GM19043 (cell line): ENCODE measurements around the gene FASTK.

Experiments
- ATAC-seq: cut with Tn5 transposase; IDR thresholded peaks from one replicate; pipeline ENCODE4 v1.9.1; 2021; ENCODE audit warnings: low read depth; ENCODE audit not compliant: unreplicated experiment

FASTK gene

GRCh38 chr7:151080522-151081169 lies at the start of gene FASTK:
Gene FASTK (minus strand): TSS chr7:151080809. CDS start chr7:151080766, 43 bp downstream.
- peak; percentile 74 for ATAC-seq

DNA sequence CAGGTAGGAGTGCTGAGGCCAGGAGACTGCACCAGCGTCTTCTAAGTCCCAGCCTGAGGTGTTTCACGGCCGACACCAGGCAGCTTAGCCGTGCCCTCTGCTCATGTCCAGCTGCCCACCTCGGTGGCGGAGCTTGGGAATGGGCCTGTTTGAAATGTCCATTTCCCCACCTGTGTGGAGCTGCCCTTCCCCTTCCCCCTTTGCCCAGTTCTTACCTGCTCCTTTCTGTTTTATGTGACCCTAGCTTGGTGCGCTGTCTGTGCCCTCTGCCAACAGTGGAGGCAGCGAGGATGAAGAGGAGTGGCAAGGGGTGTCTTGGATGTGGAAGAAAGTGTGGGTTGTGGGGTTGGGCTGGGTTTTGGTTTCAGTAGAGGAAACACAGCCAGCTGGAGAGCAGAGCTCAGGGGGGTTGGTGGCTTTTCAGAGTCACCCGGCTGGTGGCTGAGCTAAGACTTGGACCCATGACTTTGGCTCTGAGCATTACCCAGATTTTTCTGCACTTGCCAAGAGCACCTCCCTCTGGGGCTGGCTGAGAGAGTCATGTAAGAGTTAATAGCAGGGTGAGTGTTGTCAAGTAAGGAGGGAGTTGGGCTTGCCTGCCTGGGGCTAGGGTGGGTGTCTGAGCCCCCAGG lies 49.5 kb upstream of the FASTK start:
- no peak for ATAC-seq

DNA sequence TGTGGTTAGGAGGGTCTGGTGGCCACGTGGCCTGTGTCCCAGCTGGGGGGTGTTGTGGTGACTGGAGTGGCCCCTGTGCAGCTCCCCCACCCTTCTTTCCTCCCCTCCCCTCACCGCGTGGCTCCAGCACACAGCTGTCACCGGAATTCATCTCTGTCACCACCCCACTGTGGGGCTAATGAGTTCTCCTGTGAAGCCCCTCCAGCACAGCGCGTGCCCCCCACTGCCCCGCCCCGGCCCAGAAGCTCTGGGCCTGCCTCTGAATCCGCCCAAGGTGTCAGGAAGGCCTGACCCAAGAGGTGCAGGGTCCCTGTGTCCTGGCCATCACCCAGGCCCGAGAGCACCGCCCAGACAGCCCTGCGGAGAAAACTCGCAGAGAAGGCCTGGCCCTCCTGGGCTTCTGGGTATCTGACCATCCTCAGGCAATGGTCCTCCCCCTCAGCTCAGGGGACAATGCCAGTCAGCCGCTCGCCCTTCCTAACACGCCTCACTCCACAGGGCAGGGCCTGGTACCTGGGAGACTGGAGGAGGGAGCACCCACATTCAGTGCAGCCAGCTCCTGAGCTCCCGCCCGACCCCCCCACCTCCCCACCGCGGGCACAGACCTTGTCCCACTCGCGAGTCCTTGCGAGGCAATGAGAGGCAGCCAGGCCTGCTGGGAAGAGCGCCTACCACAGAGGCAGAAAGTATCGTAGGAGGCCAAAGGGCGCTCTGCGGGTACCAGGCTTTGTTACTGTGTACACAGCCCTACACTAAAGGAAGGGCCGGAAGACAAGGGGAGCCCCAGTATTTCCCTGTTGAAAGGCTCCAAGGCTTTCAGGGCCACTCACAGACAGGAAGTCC lies 48.7 kb upstream of the FASTK start:
- ATAC-seq = no peak

- ATAC-seq = no peak
Measured at GRCh38 chr7:151128716-151129115, 48.1 kb upstream of the FASTK start.

- ATAC-seq = no peak
Measured at GRCh38 chr7:151128144-151128543, 47.5 kb upstream of the FASTK start.

GRCh38 chr7:151126491-151127137 lies 46.0 kb upstream of the FASTK start:
- no peak for ATAC-seq

- ATAC-seq = no peak
Measured at GRCh38 chr7:151125846-151126481, 45.4 kb upstream of the FASTK start.

- no peak for ATAC-seq
Measured at GRCh38 chr7:151125470-151125845, 44.8 kb upstream of the FASTK start.

DNA sequence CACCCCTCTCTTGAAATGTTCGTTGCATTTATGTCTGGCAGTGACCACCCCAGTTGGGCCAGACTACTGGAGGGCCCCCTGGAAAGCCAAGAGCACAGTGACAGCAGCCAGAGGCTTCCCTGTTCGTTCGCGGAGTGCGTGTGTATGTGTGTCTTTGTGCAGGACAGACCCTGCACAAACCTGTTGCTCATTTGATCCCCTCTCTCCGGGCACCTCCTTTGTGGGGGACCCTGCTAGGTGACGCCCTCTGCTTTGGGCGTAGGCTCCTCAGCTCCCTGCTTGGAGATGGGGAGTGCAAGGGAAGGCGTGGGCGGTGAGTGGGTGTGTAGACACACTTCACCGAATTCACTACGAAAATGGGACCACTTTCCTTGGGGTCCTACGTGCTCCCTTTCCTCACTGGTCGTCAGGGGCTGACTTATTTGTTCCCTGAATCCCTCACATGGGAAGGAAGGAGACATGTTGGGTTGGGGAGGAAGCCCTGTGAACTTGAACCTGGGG lies 44.3 kb upstream of the FASTK start:
- no peak for ATAC-seq

GRCh38 chr7:151124481-151124880 lies 43.9 kb upstream of the FASTK start:
- no peak for ATAC-seq

DNA sequence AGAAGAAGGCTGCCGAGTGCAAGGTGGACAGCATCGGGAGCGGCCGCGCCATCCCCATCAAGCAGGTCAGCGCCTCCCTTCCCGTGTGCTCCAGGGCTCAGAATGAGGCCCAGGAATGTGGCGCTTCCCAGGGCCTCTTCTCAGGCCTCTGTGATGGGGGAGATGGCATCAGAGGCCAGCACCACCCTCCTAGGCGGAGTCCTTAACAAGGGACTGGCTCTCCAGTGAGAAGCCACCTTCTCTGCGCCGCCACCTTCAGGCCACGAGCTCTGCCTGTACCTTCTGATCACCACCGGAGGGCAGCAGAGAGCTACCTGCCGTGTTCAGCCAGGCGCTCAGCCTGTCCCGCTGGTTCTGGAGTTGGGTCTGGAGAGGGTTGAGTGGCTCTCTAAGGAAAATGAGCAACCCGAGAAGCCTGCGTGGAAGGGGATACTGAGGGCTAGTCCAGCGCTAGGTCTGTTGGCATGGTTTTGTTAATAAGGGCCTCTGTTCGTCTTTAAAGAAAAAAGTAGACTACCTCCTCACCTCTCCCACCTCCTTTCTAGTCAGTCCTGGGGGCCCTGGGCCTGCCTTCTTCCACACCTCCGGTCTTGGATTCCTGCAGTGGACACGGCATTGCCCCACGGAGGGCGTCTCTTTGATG lies 43.3 kb upstream of the FASTK start:
- ATAC-seq = peak; percentile 81

GRCh38 chr7:151123158-151123821 lies 42.7 kb upstream of the FASTK start:
- no peak for ATAC-seq

DNA sequence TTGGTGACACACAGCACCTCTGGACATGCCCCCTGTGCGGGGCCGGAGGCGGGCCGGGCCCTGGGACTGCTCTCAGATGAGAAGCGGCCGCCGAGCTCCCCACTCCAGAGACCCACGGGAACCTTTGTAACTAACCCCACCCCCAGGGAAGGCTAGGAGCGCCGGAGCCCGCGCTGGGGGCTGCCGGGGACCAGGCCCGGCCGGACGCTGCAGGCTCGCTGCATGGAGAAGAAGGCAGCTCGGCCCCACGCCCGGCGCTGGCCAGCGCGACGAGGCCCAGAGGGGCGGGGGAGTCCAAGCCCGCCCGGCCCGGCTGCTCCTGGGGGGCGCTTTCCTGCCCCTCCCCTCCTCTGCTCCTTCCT lies 42.2 kb upstream of the FASTK start:
- ATAC-seq = no peak

DNA sequence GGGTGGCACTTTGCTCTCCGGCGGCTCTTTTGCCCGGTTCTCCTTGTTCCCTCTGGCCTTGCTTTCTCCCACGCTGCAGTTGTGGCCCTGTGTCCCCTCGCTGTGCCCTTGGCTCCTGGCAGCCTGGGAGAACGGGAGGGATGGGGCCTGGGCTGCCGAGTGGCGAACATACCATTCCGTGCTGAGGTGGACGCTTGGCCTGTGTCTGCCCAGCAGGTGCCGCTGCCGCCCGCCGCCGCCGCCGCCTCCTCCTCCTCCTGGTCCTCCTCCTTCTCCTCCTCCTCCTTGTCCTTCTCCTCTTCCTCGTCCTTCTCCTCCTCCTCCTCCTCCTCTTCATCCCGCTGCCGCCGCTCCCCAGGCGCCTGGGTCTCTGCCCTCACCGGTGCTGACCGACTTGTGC lies 41.7 kb upstream of the FASTK start:
- ATAC-seq = no peak

DNA sequence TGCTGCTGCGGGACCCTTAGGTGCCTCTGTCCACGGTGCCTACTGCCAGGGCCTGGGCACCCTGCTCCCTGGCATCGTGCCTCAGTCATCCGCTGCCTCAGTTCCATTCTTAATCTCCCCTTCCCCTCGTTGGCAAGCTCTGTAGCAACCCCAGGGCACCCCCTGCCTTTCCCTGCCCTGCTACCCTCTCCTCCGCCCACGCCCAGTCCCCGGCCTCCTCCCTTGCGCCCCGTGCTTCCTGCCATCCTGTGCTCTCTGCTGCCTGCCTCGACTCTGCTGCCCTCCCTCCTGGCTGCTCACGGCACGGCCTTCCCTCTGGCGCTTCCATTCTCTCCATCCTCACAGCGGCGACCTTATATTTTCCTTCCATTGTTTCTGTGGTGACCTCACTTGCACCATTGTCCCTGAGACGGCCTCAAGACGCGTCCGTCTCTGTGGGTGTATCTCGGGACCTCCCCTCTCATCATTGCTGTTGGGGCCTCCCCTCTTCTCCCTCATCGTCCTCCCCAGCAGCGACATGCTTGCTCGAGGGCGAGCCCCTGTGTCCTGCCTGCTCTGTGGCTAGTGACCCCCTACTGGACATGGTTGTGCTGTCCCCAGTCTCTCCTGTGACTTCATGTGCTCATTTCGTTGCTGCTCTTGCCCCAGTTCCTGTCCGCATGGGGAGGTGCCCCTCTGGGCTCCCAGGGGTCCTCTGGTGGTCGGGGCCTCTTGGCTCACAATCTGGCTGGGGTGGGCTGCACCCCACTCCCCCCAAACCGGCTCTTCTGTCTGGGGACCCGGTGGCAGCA lies 41.0 kb upstream of the FASTK start:
- no peak for ATAC-seq

- ATAC-seq = no peak
Measured at GRCh38 chr7:151120896-151121295, 40.3 kb upstream of the FASTK start.

GRCh38 chr7:151119902-151120301 lies 39.3 kb upstream of the FASTK start:
- ATAC-seq = no peak

DNA sequence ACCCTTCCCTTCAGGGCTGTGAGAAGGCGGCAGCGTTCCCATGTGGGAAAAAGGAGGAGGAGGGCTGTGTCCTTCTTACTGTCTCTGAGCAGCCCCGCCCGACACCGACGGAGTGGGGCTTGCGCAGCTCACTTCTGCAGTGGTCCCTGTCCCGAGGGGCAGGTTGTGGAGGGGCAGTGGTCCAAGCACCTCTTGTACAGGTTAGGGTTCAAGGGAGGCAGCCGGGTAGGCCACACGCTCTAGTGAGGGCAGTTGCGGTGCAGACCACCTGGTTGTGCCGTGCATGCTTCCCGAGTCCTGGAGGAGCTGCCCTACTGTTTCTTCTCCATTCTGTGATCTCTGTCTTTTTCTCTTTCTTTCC lies 38.4 kb upstream of the FASTK start:
- ATAC-seq = no peak
